ENCODE results near the gene SBF2.

SBF2 gene

DNA sequence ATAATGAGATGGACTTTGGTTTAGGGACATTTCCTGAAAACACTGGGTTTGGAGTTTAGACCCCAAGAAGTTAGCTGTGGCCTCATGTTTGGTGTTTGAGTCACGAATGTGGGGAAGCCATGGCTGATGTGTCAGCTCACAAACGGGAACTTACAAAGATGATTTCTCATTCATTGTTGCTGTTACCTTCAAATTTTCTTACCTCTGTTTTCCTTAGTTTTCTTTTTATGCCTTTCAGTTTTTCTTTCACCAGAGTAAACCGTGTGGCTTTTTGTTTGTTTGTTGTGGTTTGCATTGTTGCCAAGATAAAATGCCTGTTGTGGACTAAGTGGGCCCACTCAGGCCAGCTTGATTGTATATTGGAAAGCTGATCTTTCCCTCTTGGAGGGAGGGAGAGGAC, 541.0 kb downstream of the SBF2 start:
- TF ChIP-seq, protein P1, sequence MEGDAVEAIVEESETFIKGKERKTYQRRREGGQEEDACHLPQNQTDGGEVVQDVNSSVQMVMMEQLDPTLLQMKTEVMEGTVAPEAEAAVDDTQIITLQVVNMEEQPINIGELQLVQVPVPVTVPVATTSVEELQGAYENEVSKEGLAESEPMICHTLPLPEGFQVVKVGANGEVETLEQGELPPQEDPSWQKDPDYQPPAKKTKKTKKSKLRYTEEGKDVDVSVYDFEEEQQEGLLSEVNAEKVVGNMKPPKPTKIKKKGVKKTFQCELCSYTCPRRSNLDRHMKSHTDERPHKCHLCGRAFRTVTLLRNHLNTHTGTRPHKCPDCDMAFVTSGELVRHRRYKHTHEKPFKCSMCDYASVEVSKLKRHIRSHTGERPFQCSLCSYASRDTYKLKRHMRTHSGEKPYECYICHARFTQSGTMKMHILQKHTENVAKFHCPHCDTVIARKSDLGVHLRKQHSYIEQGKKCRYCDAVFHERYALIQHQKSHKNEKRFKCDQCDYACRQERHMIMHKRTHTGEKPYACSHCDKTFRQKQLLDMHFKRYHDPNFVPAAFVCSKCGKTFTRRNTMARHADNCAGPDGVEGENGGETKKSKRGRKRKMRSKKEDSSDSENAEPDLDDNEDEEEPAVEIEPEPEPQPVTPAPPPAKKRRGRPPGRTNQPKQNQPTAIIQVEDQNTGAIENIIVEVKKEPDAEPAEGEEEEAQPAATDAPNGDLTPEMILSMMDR (IDR thresholded peaks at IDR 0.05; ENCODE audit: low read depth, low read length, poor library complexity, severe bottlenecking): no peak
- TF ChIP-seq EZH2phosphoT487 (IDR thresholded peaks at IDR 0.05; ENCODE audit: borderline replicate concordance, low read length): no peak
- H3K36me3 ChIP-seq (ENCODE audit: control insufficient read depth, low read length): peaks cover 51% of the 10 kb centered on the region
- peaks cover 17% of the 10 kb centered on the region for H3K79me2 ChIP-seq (ENCODE audit: control insufficient read depth, low read length)
- peaks cover 92% of the 10 kb centered on the region for H3K4me1 ChIP-seq (ENCODE audit: control insufficient read depth, low read length)
- peaks cover 61% of the 10 kb centered on the region for H3F3A ChIP-seq (ENCODE audit: control insufficient read depth, insufficient read depth)
- H3K4me2 ChIP-seq (ENCODE audit: low read length): peak overlapping the region; percentile 98; the same call in 1 of the 2 replicates
- no peaks in the 10 kb centered on the region for H3K27me3 ChIP-seq (ENCODE audit: control insufficient read depth, low read length)
- H3K4me3 ChIP-seq (ENCODE audit: low read length): no peak overlapping the region
- no peaks in the 10 kb centered on the region for H4K20me1 ChIP-seq (ENCODE audit: control insufficient read depth, insufficient read depth, low read depth, low read length)
- peak overlapping the region; percentile 52 for H3K27ac ChIP-seq (ENCODE audit: low read depth, low read length)
- no peaks in the 10 kb centered on the region for H3K9me3 ChIP-seq (ENCODE audit: control insufficient read depth, insufficient read depth, low read length)
- no peaks in the 10 kb centered on the region for H3K9me2 ChIP-seq (replicated peaks; ENCODE audit: control insufficient read depth, low read length)

GRCh38 chr11:9752091-9752490, 541.9 kb downstream of the SBF2 start:
- no peak for TF ChIP-seq EZH2phosphoT487 (IDR thresholded peaks at IDR 0.05; ENCODE audit: borderline replicate concordance, low read length)
- TF ChIP-seq, protein P1 (IDR thresholded peaks at IDR 0.05; ENCODE audit: low read depth, low read length, poor library complexity, severe bottlenecking): no peak
- Histone ChIP-seq H4K20me1 (ENCODE audit: control insufficient read depth, insufficient read depth, low read depth, low read length) (no peaks in the 10 kb centered on the region), H3F3A (ENCODE audit: control insufficient read depth, insufficient read depth) (peaks cover 69% of the 10 kb centered on the region)

GRCh38 chr11:9750551-9750950, 543.5 kb downstream of the SBF2 start:
- peaks cover 92% of the 10 kb centered on the region for H3K4me1 ChIP-seq (ENCODE audit: control insufficient read depth, low read length)
- peaks cover 40% of the 10 kb centered on the region for H3K79me2 ChIP-seq (ENCODE audit: control insufficient read depth, low read length)
- TF ChIP-seq, protein P1 (IDR thresholded peaks at IDR 0.05; ENCODE audit: low read depth, low read length, poor library complexity, severe bottlenecking): no peak
- no peak for TF ChIP-seq EZH2phosphoT487 (IDR thresholded peaks at IDR 0.05; ENCODE audit: borderline replicate concordance, low read length)
- H3K27ac ChIP-seq (ENCODE audit: low read depth, low read length): peak overlapping the region; percentile 12; the same call in 1 of the 2 replicates
- H3K4me2 ChIP-seq (ENCODE audit: low read length): no peak overlapping the region
- no peaks in the 10 kb centered on the region for H3K27me3 ChIP-seq (ENCODE audit: control insufficient read depth, low read length)
- H3K9me3 ChIP-seq (ENCODE audit: control insufficient read depth, insufficient read depth, low read length): no peaks in the 10 kb centered on the region
- H3F3A ChIP-seq (ENCODE audit: control insufficient read depth, insufficient read depth): peaks cover 74% of the 10 kb centered on the region
- no peaks in the 10 kb centered on the region for H4K20me1 ChIP-seq (ENCODE audit: control insufficient read depth, insufficient read depth, low read depth, low read length)
- no peak overlapping the region for H3K4me3 ChIP-seq (ENCODE audit: low read length)
- no peaks in the 10 kb centered on the region for H3K9me2 ChIP-seq (replicated peaks; ENCODE audit: control insufficient read depth, low read length)
- peaks cover 74% of the 10 kb centered on the region for H3K36me3 ChIP-seq (ENCODE audit: control insufficient read depth, low read length)

More at GRCh38 chr11:9752091-9752490, 541.9 kb downstream of the SBF2 start:
- Histone ChIP-seq H3K36me3 (ENCODE audit: control insufficient read depth, low read length) (peaks cover 60% of the 10 kb centered on the region), H3K9me2 (replicated peaks; ENCODE audit: control insufficient read depth, low read length) (no peaks in the 10 kb centered on the region), H3K4me2 (ENCODE audit: low read length) (peak overlapping the region; percentile 14), H3K9me3 (ENCODE audit: control insufficient read depth, insufficient read depth, low read length) (no peaks in the 10 kb centered on the region), H3K79me2 (ENCODE audit: control insufficient read depth, low read length) (peaks cover 26% of the 10 kb centered on the region), H3K4me3 (ENCODE audit: low read length) (no peak overlapping the region), H3K4me1 (ENCODE audit: control insufficient read depth, low read length) (peaks cover 92% of the 10 kb centered on the region), H3K27ac (ENCODE audit: low read depth, low read length) (peak overlapping the region; percentile 52), H3K27me3 (ENCODE audit: control insufficient read depth, low read length) (no peaks in the 10 kb centered on the region)
